ENCODE measurements around the gene FAM193A.

DNA sequence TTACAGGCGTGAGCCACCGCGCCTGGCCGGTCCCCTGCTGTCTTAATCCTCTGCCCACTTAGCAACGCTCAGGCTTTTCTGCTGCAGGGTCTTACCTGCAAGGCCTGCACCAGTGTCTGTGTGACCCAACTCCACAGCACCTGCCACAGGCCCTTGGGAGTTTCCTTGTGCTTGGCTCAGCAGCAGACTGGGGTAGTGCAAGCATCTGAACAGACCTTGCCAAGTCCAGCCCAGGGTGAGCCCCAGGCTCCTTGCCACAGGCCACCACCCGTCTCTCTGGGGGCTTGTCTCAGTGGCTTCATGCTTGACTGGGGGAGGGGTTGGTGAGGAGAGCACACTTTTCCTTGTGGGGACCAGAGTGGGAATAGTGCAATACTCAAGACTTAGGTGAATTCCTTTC is 87.0 kb downstream of the FAM193A start:
- TF ChIP-seq REST (IDR thresholded peaks at IDR 0.05; ENCODE audit: unreplicated experiment) (no peak), EZH2 (IDR thresholded peaks at IDR 0.05; ENCODE audit: low read depth, unreplicated experiment) (no peak), CTCF (conservative IDR thresholded peaks at IDR 0.05; ENCODE audit: low read depth in 2 of 2) (no peak), EZH2phosphoT487 (IDR thresholded peaks at IDR 0.05; ENCODE audit: unreplicated experiment) (no peak), POLR2AphosphoS5 (IDR thresholded peaks at IDR 0.05; ENCODE audit: low read depth) (no peak), NANOG (IDR thresholded peaks at IDR 0.05; ENCODE audit: borderline replicate concordance) (no peak), CREB1 (CRISPR knock-in tag; IDR thresholded peaks at IDR 0.05; ENCODE audit: low read depth) (no peak), ETS1 (IDR thresholded peaks at IDR 0.05) (no peak), STAT1 (IDR thresholded peaks at IDR 0.05; ENCODE audit: unreplicated experiment) (no peak), JUNB (IDR thresholded peaks at IDR 0.05; ENCODE audit: unreplicated experiment) (no peak), ZNF331 (CRISPR knock-in tag; IDR thresholded peaks at IDR 0.05; ENCODE audit: low read depth) (no peak), ZNF462 (CRISPR knock-in tag; IDR thresholded peaks at IDR 0.05) (no peak)
